ENCODE measurements around the gene WBP4.
"Not testable (repeated sequence)": the region's sequence is repeated elsewhere in the genome, so short reads cannot be mapped to it uniquely, and the experiment has no call there.

WBP4 gene

GRCh38 chr13:41079725-41080124, 18.4 kb downstream of the WBP4 start:
- no peak for DNase-seq (ENCODE audit: low spot score)

GRCh38 chr13:41085961-41086585, 24.8 kb downstream of the WBP4 start:
- DNase-seq (ENCODE audit: low spot score), result no peak

GRCh38 chr13:41095681-41096080, 34.4 kb downstream of the WBP4 start:
- DNase-seq (ENCODE audit: low spot score), result not testable (repeated sequence)

- DNase-seq (ENCODE audit: low spot score), result no peak
Measured at GRCh38 chr13:41098761-41099160, 37.5 kb downstream of the WBP4 start.

- DNase-seq (ENCODE audit: low spot score), result no peak
Measured at GRCh38 chr13:41099986-41100385, 38.7 kb downstream of the WBP4 start.

- DNase-seq (ENCODE audit: low spot score), result no peak
Measured at GRCh38 chr13:41107104-41107571, 45.8 kb downstream of the WBP4 start.

GRCh38 chr13:41107584-41108014, 46.3 kb downstream of the WBP4 start:
- no peak for DNase-seq (ENCODE audit: low spot score)

- no peak for DNase-seq (ENCODE audit: low spot score)
Measured at GRCh38 chr13:41111454-41111853, 50.1 kb downstream of the WBP4 start.

- DNase-seq (ENCODE audit: low spot score), result no peak
Measured at GRCh38 chr13:41117869-41118268, 56.6 kb downstream of the WBP4 start.

GRCh38 chr13:41122838-41123237, 61.5 kb downstream of the WBP4 start:
- DNase-seq (ENCODE audit: low spot score), result no peak

- no peak for DNase-seq (ENCODE audit: low spot score)
Measured at GRCh38 chr13:41127701-41128100, 66.4 kb downstream of the WBP4 start.

GRCh38 chr13:41130356-41130755, 69.0 kb downstream of the WBP4 start:
- DNase-seq (ENCODE audit: low spot score), result no peak

GRCh38 chr13:41131189-41131588, 69.9 kb downstream of the WBP4 start:
- not testable (repeated sequence) for DNase-seq (ENCODE audit: low spot score)

GRCh38 chr13:41131660-41132511, 70.6 kb downstream of the WBP4 start:
- not testable (repeated sequence) for DNase-seq (ENCODE audit: low spot score)

GRCh38 chr13:41132512-41133152, 71.3 kb downstream of the WBP4 start, which contains the start of gene KBTBD6:
Gene KBTBD6, minus strand, starts transcription at chr13:41132802. Its CDS starts 291 bp downstream, at chr13:41132511.
- peak; percentile 98 for DNase-seq (ENCODE audit: low spot score)
